H1 (cell line): ENCODE data around the gene CAST. TPM values are rescaled to one million over a fixed set of nuclear protein-coding genes. Genes with fewer than 3 reads are reported as not detected.

ENCODE experiments used
- CTCF ChIA-PET: fragments of 300-600 bp; sonication (Branson Sonifier 250); formaldehyde crosslinking; loops from one replicate; lab custom pipeline; 2021; ENCODE audit not compliant: partially characterized antibody; lab: Charles Lee
- POLR2A ChIA-PET: fragments of 300-600 bp; sonication (Branson Sonifier 250); formaldehyde crosslinking; loops from one replicate; lab custom pipeline; 2021; ENCODE audit warnings: inconsistent platforms; ENCODE audit not compliant: partially characterized antibody; lab: Charles Lee
- DNase-seq, 2 experiments: peaks; one replicate each; pipeline versions ENCODE4 v3.0.0 to v3.0.0-alpha.2; 2010 to 2022; ENCODE audit warnings: low spot score in 2 of 2, low read depth in 1 of 2, mixed read lengths in 1 of 2
- FAIRE-seq: peaks from 2 replicates; lab custom pipeline; 2011; peaks lifted over from hg19 to GRCh38; lab: Jason Lieb, UNC
- H2AFZ ChIP-seq: 2 replicates; pipeline ENCODE4 v1.8.1; 2012; ENCODE audit warnings: low read length, inconsistent platforms
- H2AK5ac ChIP-seq: 2 replicates; pipeline ENCODE4 v1.6.1; 2013; ENCODE audit warnings: low read depth, low read length
- H2BK120ac ChIP-seq: replicated peaks from 2 replicates; pipeline ENCODE3; 2013; ENCODE audit warnings: low read depth, low read length, inconsistent platforms
- H2BK12ac ChIP-seq: 2 replicates; pipeline ENCODE4 v1.6.1; 2013; ENCODE audit warnings: low read depth, low read length
- H2BK15ac ChIP-seq: 2 replicates; pipeline ENCODE4 v1.6.1; 2013; ENCODE audit warnings: low read length
- H2BK20ac ChIP-seq: 2 replicates; pipeline ENCODE4 v1.6.1; 2013; ENCODE audit warnings: low read length
- H2BK5ac ChIP-seq: 2 replicates; pipeline ENCODE4 v1.6.1; 2013; ENCODE audit warnings: low read depth, low read length
- H3K14ac ChIP-seq: 2 replicates; pipeline ENCODE4 v1.6.1; 2013; ENCODE audit warnings: inconsistent platforms; ENCODE audit not compliant: insufficient read length
- H3K18ac ChIP-seq: 2 replicates; pipeline ENCODE4 v1.6.1; 2013; ENCODE audit warnings: low read length; ENCODE audit errors: extremely low read depth
- H3K23ac ChIP-seq: 2 replicates; pipeline ENCODE4 v1.6.1; 2013; ENCODE audit warnings: inconsistent platforms; ENCODE audit not compliant: insufficient read length
- H3K23me2 ChIP-seq: 2 replicates; pipeline ENCODE4 v1.6.1; 2013; ENCODE audit warnings: low read depth, low read length
- H3K27ac ChIP-seq: 2 replicates; pipeline ENCODE4 v1.6.1; 2011; ENCODE audit warnings: low read depth, low read length, inconsistent platforms
- H3K27me3 ChIP-seq, 4 experiments: replicated peaks in 1 of 4; 1 replicate in 1 of 4; 2 replicates in 3 of 4; pipeline versions ENCODE4 v1.6.1 to v1.8.1; 2011 to 2013; ENCODE audit warnings: low read length in 3 of 4, mild to moderate bottlenecking in 3 of 4, inconsistent platforms in 2 of 4, mixed read lengths in 2 of 4, moderate library complexity in 1 of 4; ENCODE audit not compliant: control insufficient read depth in 3 of 4, insufficient read depth in 3 of 4; ENCODE audit errors: extremely low read depth in 1 of 4
- H3K36me3 ChIP-seq, 4 experiments: 2 replicates each; pipeline versions ENCODE4 v1.6.1 to v1.8.1; 2011 to 2013; ENCODE audit warnings: mild to moderate bottlenecking in 4 of 4, low read length in 3 of 4, moderate library complexity in 2 of 4, control low read depth in 1 of 4, inconsistent platforms in 1 of 4; ENCODE audit not compliant: insufficient read depth in 4 of 4, control insufficient read depth in 2 of 4
- H3K4ac ChIP-seq: replicated peaks from 2 replicates; pipeline ENCODE3; 2013; ENCODE audit warnings: low read length, low read depth, mixed read lengths, inconsistent platforms; ENCODE audit not compliant: insufficient read length
- H3K4me1 ChIP-seq, 4 experiments: replicated peaks in 1 of 4; 1 replicate in 1 of 4; 2 replicates in 3 of 4; pipeline versions ENCODE4 v1.6.1 to v1.8.1; 2011 to 2013; ENCODE audit warnings: low read length in 3 of 4, inconsistent platforms in 2 of 4, mixed read lengths in 1 of 4; ENCODE audit not compliant: insufficient read depth in 4 of 4, control insufficient read depth in 3 of 4
- H3K4me2 ChIP-seq, 2 experiments: 2 replicates each; pipeline versions ENCODE4 v1.6.1 to v1.8.1; 2011 to 2013; ENCODE audit warnings: low read depth in 2 of 2, low read length in 2 of 2, control low read depth in 1 of 2, inconsistent platforms in 1 of 2, mild to moderate bottlenecking in 1 of 2; ENCODE audit not compliant: insufficient read depth in 1 of 2
- H3K4me3 ChIP-seq, 4 experiments: fragments of 200-600, 300-600 bp in 1 of 4; sonication (generic), shearing (Covaris generic), sonication (Bioruptor Twin) in 1 of 4; 2 replicates each; pipeline versions ENCODE4 v1.5.1 to v1.8.1; 2011 to 2016; ENCODE audit warnings: low read length in 4 of 4, low read depth in 3 of 4, control low read depth in 2 of 4, inconsistent platforms in 2 of 4, mild to moderate bottlenecking in 2 of 4, mixed read lengths in 1 of 4, moderate library complexity in 1 of 4; ENCODE audit not compliant: insufficient read depth in 2 of 4; ENCODE audit errors: extremely low read depth in 1 of 4
- H3K56ac ChIP-seq: replicated peaks from 2 replicates; pipeline ENCODE3; 2013; ENCODE audit warnings: low read depth, mild to moderate bottlenecking, mixed read lengths, low read length, inconsistent platforms; ENCODE audit not compliant: insufficient read length
- H3K79me1 ChIP-seq: 2 replicates; pipeline ENCODE4 v1.6.1; 2013; ENCODE audit warnings: low read depth, low read length, control low read depth
- H3K79me2 ChIP-seq, 2 experiments: 2 replicates each; pipeline versions ENCODE4 v1.6.1 to v1.8.1; 2012 to 2013; ENCODE audit warnings: low read length in 2 of 2, mild to moderate bottlenecking in 2 of 2, inconsistent platforms in 1 of 2; ENCODE audit not compliant: insufficient read depth in 2 of 2, control insufficient read depth in 1 of 2
- H3K9ac ChIP-seq, 4 experiments: replicated peaks in 1 of 4; 1 replicate in 1 of 4; 2 replicates in 3 of 4; pipeline versions ENCODE4 v1.6.1 to v1.8.1; 2011 to 2013; ENCODE audit warnings: low read depth in 3 of 4, low read length in 3 of 4, control low read depth in 2 of 4, mild to moderate bottlenecking in 2 of 4, moderate library complexity in 2 of 4, inconsistent platforms in 1 of 4; ENCODE audit errors: extremely low read depth in 1 of 4
- H3K9me3 ChIP-seq, 2 experiments: 2 replicates each; pipeline versions ENCODE4 v1.6.1 to v1.8.1; 2012 to 2013; ENCODE audit warnings: mild to moderate bottlenecking in 2 of 2, moderate library complexity in 2 of 2, control low read depth in 1 of 2, inconsistent platforms in 1 of 2, low read depth in 1 of 2, low read length in 1 of 2, mixed read lengths in 1 of 2; ENCODE audit not compliant: insufficient read depth in 2 of 2
- H4K20me1 ChIP-seq, 2 experiments: replicated peaks in 1 of 2; 2 replicates each; pipeline versions ENCODE3 to v1.8.1; 2011 to 2013; ENCODE audit warnings: inconsistent platforms in 2 of 2, low read length in 2 of 2, mild to moderate bottlenecking in 1 of 2; ENCODE audit not compliant: insufficient read depth in 2 of 2, control insufficient read depth in 1 of 2
- H4K5ac ChIP-seq: 2 replicates; pipeline ENCODE4 v1.6.1; 2013; ENCODE audit warnings: low read length, low read depth, mixed read lengths, inconsistent platforms; ENCODE audit not compliant: insufficient read length
- H4K8ac ChIP-seq: 2 replicates; pipeline ENCODE4 v1.8.0; 2013; ENCODE audit warnings: mild to moderate bottlenecking, moderate library complexity, low read length, inconsistent platforms; ENCODE audit not compliant: insufficient read depth; ENCODE audit errors: extremely low read depth
- H4K91ac ChIP-seq: replicated peaks from 2 replicates; pipeline ENCODE3; 2013; ENCODE audit warnings: low read length, mixed read lengths, inconsistent platforms; ENCODE audit not compliant: insufficient read length
- BCL11A ChIP-seq, 2 experiments: IDR thresholded peaks; one replicate each; pipeline ENCODE4 v1.6.1; 2011; ENCODE audit warnings: low read depth in 2 of 2, low read length in 2 of 2, mild to moderate bottlenecking in 2 of 2
- BRCA1 ChIP-seq: IDR thresholded peaks from 2 replicates; pipeline ENCODE4 v1.6.1; 2012; ENCODE audit warnings: low read depth, low read length, improper control_type of control experiment
- CBX5 ChIP-seq: fragments of 300-800, 300-1000 bp; sonication (generic); IDR thresholded peaks from 2 replicates; pipeline ENCODE4 v1.7.1; 2016; ENCODE audit warnings: antibody characterized with exemption, low read length, low read depth
- CEBPB ChIP-seq: IDR thresholded peaks from 2 replicates; pipeline ENCODE4 v1.6.1; 2012; ENCODE audit warnings: low read depth, low read length
- HDAC2 ChIP-seq, 2 experiments: fragments of 300-600 bp in 1 of 2; sonication (generic) in 1 of 2; IDR thresholded peaks; 2 replicates each; pipeline ENCODE4 v1.6.1; 2011 to 2012; ENCODE audit warnings: low read depth in 2 of 2, low read length in 2 of 2, mild to moderate bottlenecking in 2 of 2, moderate library complexity in 2 of 2, borderline replicate concordance in 1 of 2, inconsistent platforms in 1 of 2
- RFX5 ChIP-seq: IDR thresholded peaks from 2 replicates; pipeline ENCODE4 v1.6.1; 2011; ENCODE audit warnings: low read depth, low read length, improper control_type of control experiment, borderline replicate concordance
- SIN3A ChIP-seq, 2 experiments: IDR thresholded peaks in 1 of 2; conservative IDR thresholded peaks in 1 of 2; 2 replicates each; pipeline ENCODE4 v1.6.1; 2011 to 2012; ENCODE audit warnings: low read length in 2 of 2, improper control_type of control experiment in 1 of 2, low read depth in 1 of 2, mild to moderate bottlenecking in 1 of 2
- SIX5 ChIP-seq: IDR thresholded peaks from 2 replicates; pipeline ENCODE4 v1.6.1; 2011; ENCODE audit warnings: mild to moderate bottlenecking, low read depth, low read length
- WGBS, 2 experiments: shearing (Covaris generic) in 1 of 2; methylation state at CpG; one replicate each; pipeline versions ENCODE4 v1.1.6 to v1.1.7; 2013 to 2015; ENCODE audit warnings: low lambda C conversion rate in 2 of 2, mixed read lengths in 2 of 2, inconsistent platforms in 1 of 2, low coverage in 1 of 2, missing lambda C conversion rate in 1 of 2; ENCODE audit not compliant: insufficient replicate concordance in 2 of 2, insufficient coverage in 1 of 2, insufficient read length in 1 of 2; ENCODE audit errors: extremely low coverage in 1 of 2, missing lambda C conversion rate in 1 of 2; 5-methylcytosine and 5-hydroxymethylcytosine counted together
- polyA plus RNA-seq, 7 experiments: library from polyadenylated mRNA; depleted of rRNA in 3 of 7; stranded (reverse) in 5 of 7; unstranded in 2 of 7; fragments of >200 nt in 5 of 7; fragments of 200-250 nt in 2 of 7; gene quantifications; 1 replicate in 5 of 7; 2 replicates in 1 of 7; 4 replicates in 1 of 7; pipeline versions ENCODE4 v1.2.1 to v1.2.3, GENCODE V29; 2011 to 2013; ENCODE audit warnings: missing spikeins in 2 of 7, mixed read lengths in 2 of 7
- total RNA-seq: library from RNA; stranded (reverse); fragmentation: NEBNext Ultra II Directional; extraction: Animal tissue kit (Norgen Biotek cat#: 25700); gene quantifications from 2 replicates; pipeline ENCODE4 v1.2.1, GENCODE V29; 2021
- TF ChIP-seq, protein P1 (sequence below): IDR thresholded peaks from 2 replicates; pipeline ENCODE4 v1.6.1; 2012; ENCODE audit warnings: inconsistent platforms

Gene CAST
- total and polyA plus RNA-seq, 2 of the 8 experiments (the other 6 are each of a cell fraction or from before 2014, with no cell fraction given): 9.0 to 48.2 TPM

GRCh38 chr5:96702503-96703383 lies 40.6 kb downstream of the CAST start:
- Histone ChIP-seq H3K23ac (no peak overlapping the region), H3K9me3 (no peaks in the 10 kb centered on the region), H2BK5ac (peak overlapping the region; percentile 37; the same call in 1 of the 2 replicates), H3K14ac (no peak overlapping the region), H4K5ac (no peak overlapping the region), H2BK20ac (0 out of 2 replicates have a peak overlapping the region, but pooled peaks have one; percentile 36), H3K79me2 (no peaks in the 10 kb centered on the region), H4K8ac (peak overlapping the region; percentile 58; the same call in 1 of the 2 replicates), H3K27me3 (peaks cover 0 to 2% (median 0%) of the 10 kb centered on the region in 4 experiments; a peak in 3 of 7 replicates), H2BK15ac (no peak overlapping the region; the same call in 1 of the 2 replicates), H4K20me1 (peaks cover 0 to 2% of the 10 kb centered on the region in 2 experiments), H2BK120ac (no peak overlapping the region), H4K91ac (peak overlapping the region; percentile 49), H3K56ac (no peak overlapping the region), H2AFZ (peak overlapping the region; percentile 93), H3K4ac (peak overlapping the region; percentile 70), H3K4me3 (peak overlapping the region; percentile 80 to 88 (median 86)), H3K4me1 (peaks cover 0 to 12% (median 4%) of the 10 kb centered on the region in 4 experiments; a peak in 4 of 7 replicates), H3K36me3 (no peaks in the 10 kb centered on the region), H3K79me1 (no peaks in the 10 kb centered on the region), H3K9ac (peak overlapping the region; percentile 14 to 83 (median 76)), H3K27ac (peak overlapping the region; percentile 38; the same call in 1 of the 2 replicates), H3K23me2 (peaks cover 6% of the 10 kb centered on the region; the same call in 1 of the 2 replicates), H3K4me2 (peak overlapping the region; percentile 91 to 98), H2BK12ac (no peak overlapping the region; the same call in 1 of the 2 replicates), H3K18ac (peak overlapping the region; percentile 81; the same call in 1 of the 2 replicates), H2AK5ac (no peak overlapping the region)
- CTCF ChIA-PET: interaction anchor here (0.7 to 1.9 kb wide), 11 partner anchors 12 to 571 kb away, joined by 3 to 9 read pairs (median 4); no protein-coding TSS in a partner anchor
- POLR2A ChIA-PET: interaction anchor here (0.5 to 2.9 kb wide), 8 partner anchors 12 to 106 kb away, joined by 3 to 11 read pairs (median 4); partner anchors contain the start of gene CAST
- FAIRE-seq (no peak), DNase-seq (peak in 1 of 2 experiments; percentile 82)
- WGBS, 2 experiments: 4% methylated on average over 61 of the region's 70 CpGs; no CpG with 5 or more reads in 1 of the 2 experiments
- TF ChIP-seq, protein P1, sequence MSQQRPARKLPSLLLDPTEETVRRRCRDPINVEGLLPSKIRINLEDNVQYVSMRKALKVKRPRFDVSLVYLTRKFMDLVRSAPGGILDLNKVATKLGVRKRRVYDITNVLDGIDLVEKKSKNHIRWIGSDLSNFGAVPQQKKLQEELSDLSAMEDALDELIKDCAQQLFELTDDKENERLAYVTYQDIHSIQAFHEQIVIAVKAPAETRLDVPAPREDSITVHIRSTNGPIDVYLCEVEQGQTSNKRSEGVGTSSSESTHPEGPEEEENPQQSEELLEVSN: peak; percentile 74
- no peak for TF ChIP-seq CEBPB
- TF ChIP-seq BRCA1: no peak
- peak in 1 of 2 experiments; percentile 56; a peak in 1 of 4 replicates for TF ChIP-seq HDAC2 (IDR thresholded peaks at IDR 0.05; ENCODE audit: borderline replicate concordance in 1 of 2, low read depth in 2 of 2, low read length in 2 of 2)
- TF ChIP-seq BCL11A (IDR thresholded peaks at IDR 0.05; ENCODE audit: low read depth in 2 of 2, low read length in 2 of 2): no peak
- no peak for TF ChIP-seq RFX5
- TF ChIP-seq SIX5: no peak
- TF ChIP-seq SIN3A (conservative IDR thresholded peaks at IDR 0.05 in 1 of 2, IDR thresholded peaks at IDR 0.05 in 1 of 2; ENCODE audit: low read depth in 1 of 2, low read length in 2 of 2): peak; percentile 27 to 64; a peak in 1 of 4 replicates
- no peak for TF ChIP-seq CBX5
